ENCODE measurements around the gene CYYR1.

The CYYR1 gene

DNA sequence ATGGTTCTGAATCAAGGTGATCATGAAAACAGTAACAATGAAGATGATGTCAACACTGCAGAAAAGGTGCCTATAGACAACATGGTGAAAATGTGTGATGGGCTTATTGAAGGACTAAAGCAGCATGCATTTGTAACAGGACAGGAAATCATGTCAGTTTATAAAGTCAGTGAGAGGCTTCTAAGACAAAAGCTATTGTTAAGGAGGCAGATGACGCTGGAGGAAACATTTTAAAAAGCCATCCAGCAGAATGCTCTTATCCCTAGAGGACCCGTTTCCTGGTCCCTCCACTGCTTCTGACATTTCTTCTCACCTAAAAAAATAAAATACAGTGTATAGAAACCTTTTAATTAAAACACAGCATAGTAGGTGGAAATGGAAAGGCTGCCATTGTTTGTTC lies 40.9 kb downstream of the CYYR1 start:
- TF ChIP-seq ZNF146 (tag by site-specific recombination; IDR thresholded peaks at IDR 0.05) (no peak), ZNF174 (tag by site-specific recombination; IDR thresholded peaks at IDR 0.05) (no peak), SCRT2 (tag by site-specific recombination; IDR thresholded peaks at IDR 0.05) (no peak)

DNA sequence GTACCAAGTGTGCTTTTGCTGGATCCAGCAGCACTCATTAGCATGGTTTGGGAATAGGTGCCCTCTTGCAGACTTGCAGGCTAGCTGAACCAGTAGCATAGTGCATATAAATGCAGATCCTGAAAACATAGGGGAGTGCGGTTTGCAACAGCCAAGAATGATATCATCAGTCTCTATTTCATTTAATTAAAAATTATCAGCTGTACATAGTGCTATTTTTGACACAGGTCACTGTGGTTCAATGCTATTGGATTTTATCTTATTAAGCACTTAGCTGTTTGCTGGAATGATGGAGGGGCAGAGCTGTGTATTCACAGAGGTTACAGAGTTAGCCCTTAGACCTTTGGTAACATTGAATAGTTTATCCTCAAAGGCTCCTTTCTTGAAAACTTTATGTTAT lies 43.6 kb downstream of the CYYR1 start:
- no peak overlapping the region for H3K27ac ChIP-seq (ENCODE audit: extremely low read depth, low read depth, low read length)
- H3K9me3 ChIP-seq (ENCODE audit: control insufficient read depth, insufficient read depth, low read depth, low read length) = no peaks in the 10 kb centered on the region
- no peaks in the 10 kb centered on the region for H3K4me1 ChIP-seq (ENCODE audit: control insufficient read depth, insufficient read depth, low read length)
- ChIA-PET POLR2A (no interaction called here), CTCF (no interaction called here)
- TF ChIP-seq ZNF837 (tag by site-specific recombination; IDR thresholded peaks at IDR 0.05) = no peak
- no peak for TF ChIP-seq YY2 (tag by site-specific recombination; IDR thresholded peaks at IDR 0.05)
- no peak for TF ChIP-seq ZNF248 (tag by site-specific recombination; IDR thresholded peaks at IDR 0.05)
- TF ChIP-seq ZNF776 (tag by site-specific recombination; IDR thresholded peaks at IDR 0.05; ENCODE audit: borderline replicate concordance) = no peak
- TF ChIP-seq ZNF521 (tag by site-specific recombination; IDR thresholded peaks at IDR 0.05) = no peak
- no peak for TF ChIP-seq ZIC2 (tag by site-specific recombination; IDR thresholded peaks at IDR 0.05)
- TF ChIP-seq ZNF792 (tag by site-specific recombination; IDR thresholded peaks at IDR 0.05) = no peak
- TF ChIP-seq ZBTB8A (tag by site-specific recombination; IDR thresholded peaks at IDR 0.05) = no peak
- TF ChIP-seq, protein P1, sequence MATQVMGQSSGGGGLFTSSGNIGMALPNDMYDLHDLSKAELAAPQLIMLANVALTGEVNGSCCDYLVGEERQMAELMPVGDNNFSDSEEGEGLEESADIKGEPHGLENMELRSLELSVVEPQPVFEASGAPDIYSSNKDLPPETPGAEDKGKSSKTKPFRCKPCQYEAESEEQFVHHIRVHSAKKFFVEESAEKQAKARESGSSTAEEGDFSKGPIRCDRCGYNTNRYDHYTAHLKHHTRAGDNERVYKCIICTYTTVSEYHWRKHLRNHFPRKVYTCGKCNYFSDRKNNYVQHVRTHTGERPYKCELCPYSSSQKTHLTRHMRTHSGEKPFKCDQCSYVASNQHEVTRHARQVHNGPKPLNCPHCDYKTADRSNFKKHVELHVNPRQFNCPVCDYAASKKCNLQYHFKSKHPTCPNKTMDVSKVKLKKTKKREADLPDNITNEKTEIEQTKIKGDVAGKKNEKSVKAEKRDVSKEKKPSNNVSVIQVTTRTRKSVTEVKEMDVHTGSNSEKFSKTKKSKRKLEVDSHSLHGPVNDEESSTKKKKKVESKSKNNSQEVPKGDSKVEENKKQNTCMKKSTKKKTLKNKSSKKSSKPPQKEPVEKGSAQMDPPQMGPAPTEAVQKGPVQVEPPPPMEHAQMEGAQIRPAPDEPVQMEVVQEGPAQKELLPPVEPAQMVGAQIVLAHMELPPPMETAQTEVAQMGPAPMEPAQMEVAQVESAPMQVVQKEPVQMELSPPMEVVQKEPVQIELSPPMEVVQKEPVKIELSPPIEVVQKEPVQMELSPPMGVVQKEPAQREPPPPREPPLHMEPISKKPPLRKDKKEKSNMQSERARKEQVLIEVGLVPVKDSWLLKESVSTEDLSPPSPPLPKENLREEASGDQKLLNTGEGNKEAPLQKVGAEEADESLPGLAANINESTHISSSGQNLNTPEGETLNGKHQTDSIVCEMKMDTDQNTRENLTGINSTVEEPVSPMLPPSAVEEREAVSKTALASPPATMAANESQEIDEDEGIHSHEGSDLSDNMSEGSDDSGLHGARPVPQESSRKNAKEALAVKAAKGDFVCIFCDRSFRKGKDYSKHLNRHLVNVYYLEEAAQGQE (tag by site-specific recombination; IDR thresholded peaks at IDR 0.05) = no peak
- TF ChIP-seq RBAK (tag by site-specific recombination; IDR thresholded peaks at IDR 0.05) = no peak
- no peak for TF ChIP-seq ZNF623 (tag by site-specific recombination; IDR thresholded peaks at IDR 0.05)
- TF ChIP-seq ZBTB48 (tag by site-specific recombination; IDR thresholded peaks at IDR 0.05) = no peak
- no peak for TF ChIP-seq ZNF132 (tag by site-specific recombination; IDR thresholded peaks at IDR 0.05; ENCODE audit: borderline replicate concordance)
- TF ChIP-seq ZNF24 (tag by site-specific recombination; IDR thresholded peaks at IDR 0.05) = no peak
- TF ChIP-seq GLIS2 (tag by site-specific recombination; IDR thresholded peaks at IDR 0.05) = no peak
- TF ChIP-seq ZNF843 (tag by site-specific recombination; IDR thresholded peaks at IDR 0.05) = no peak
- H3K4me3 ChIP-seq (ENCODE audit: low read depth, low read length) = no peak overlapping the region
- H3K36me3 ChIP-seq (ENCODE audit: control insufficient read depth in 2 of 2, insufficient read depth in 1 of 2, low read length in 2 of 2) = no peaks in the 10 kb centered on the region

More for the DNA sequence above, 40.9 kb downstream of the CYYR1 start:
- POLR2A ChIA-PET = no interaction called here
- CTCF ChIA-PET = no interaction called here
- H3K9me3 ChIP-seq (ENCODE audit: control insufficient read depth, insufficient read depth, low read depth, low read length) = no peaks in the 10 kb centered on the region
- H3K4me3 ChIP-seq (ENCODE audit: low read depth, low read length) = no peak overlapping the region
- H3K36me3 ChIP-seq (ENCODE audit: control insufficient read depth in 2 of 2, insufficient read depth in 1 of 2, low read length in 2 of 2) = no peaks in the 10 kb centered on the region
- no peaks in the 10 kb centered on the region for H3K4me1 ChIP-seq (ENCODE audit: control insufficient read depth, insufficient read depth, low read length)
- no peak overlapping the region for H3K27ac ChIP-seq (ENCODE audit: extremely low read depth, low read depth, low read length)

DNA sequence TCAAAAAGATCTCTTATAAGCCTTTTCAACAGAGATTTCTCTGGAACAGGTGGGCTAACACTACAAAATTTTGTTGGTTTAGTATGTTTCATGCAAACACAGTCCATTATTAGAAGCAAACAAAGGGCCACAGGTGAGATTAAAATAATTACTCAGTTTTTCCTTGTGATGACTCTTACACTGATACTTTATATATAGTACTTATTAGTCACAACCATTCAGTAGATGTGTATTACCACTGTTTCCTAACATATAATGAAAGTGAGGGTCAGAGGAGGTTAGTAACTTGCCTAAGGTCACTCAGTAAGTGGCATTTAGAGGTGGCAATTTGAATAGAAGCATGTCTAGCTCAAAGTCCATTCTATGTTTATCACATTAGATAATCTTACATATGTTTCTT lies 44.2 kb downstream of the CYYR1 start:
- H3K36me3 ChIP-seq (ENCODE audit: control insufficient read depth in 2 of 2, insufficient read depth in 1 of 2, low read length in 2 of 2) = no peaks in the 10 kb centered on the region
- H3K9me3 ChIP-seq (ENCODE audit: control insufficient read depth, insufficient read depth, low read depth, low read length) = no peaks in the 10 kb centered on the region
- POLR2A ChIA-PET = no interaction called here
- no peak overlapping the region for H3K27ac ChIP-seq (ENCODE audit: extremely low read depth, low read depth, low read length)
- CTCF ChIA-PET = no interaction called here
- no peak overlapping the region for H3K4me3 ChIP-seq (ENCODE audit: low read depth, low read length)
- no peaks in the 10 kb centered on the region for H3K4me1 ChIP-seq (ENCODE audit: control insufficient read depth, insufficient read depth, low read length)
- no peak for TF ChIP-seq ZFP41 (tag by site-specific recombination; IDR thresholded peaks at IDR 0.05; ENCODE audit: borderline replicate concordance)
- no peak for TF ChIP-seq ZNF214 (tag by site-specific recombination; IDR thresholded peaks at IDR 0.05; ENCODE audit: borderline replicate concordance)
- no peak for TF ChIP-seq ZFHX2 (tag by site-specific recombination; conservative IDR thresholded peaks at IDR 0.05)
- TF ChIP-seq REPIN1 (tag by site-specific recombination; IDR thresholded peaks at IDR 0.05; ENCODE audit: low read depth) = no peak
- TF ChIP-seq ZNF549 (tag by site-specific recombination; IDR thresholded peaks at IDR 0.05) = no peak
